ENCODE results near the gene ETV4.

DNA sequence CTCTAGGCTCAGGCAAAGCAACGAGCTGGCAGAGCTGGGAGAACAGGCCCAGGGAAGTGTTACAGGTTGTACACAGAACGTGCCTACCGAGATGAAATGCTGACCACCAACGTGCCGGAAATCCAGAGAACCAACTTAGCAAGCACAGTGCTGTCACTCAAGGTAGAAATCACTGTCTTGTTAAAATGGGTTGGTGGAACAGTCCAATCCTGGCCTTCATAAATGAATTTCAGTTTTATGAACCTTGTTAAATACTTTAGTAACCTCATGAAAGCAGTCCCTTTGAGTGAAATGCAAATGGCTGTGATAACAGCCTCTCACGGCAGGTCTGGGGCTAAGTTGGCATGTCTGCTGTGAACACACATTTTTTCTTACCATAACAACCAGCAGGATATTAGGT, 29.0 kb downstream of the ETV4 start:
- no peak for TF ChIP-seq POLR2A (IDR thresholded peaks at IDR 0.05)
- TF ChIP-seq POLR2AphosphoS5 (IDR thresholded peaks at IDR 0.05) = no peak
- TF ChIP-seq, protein P1, sequence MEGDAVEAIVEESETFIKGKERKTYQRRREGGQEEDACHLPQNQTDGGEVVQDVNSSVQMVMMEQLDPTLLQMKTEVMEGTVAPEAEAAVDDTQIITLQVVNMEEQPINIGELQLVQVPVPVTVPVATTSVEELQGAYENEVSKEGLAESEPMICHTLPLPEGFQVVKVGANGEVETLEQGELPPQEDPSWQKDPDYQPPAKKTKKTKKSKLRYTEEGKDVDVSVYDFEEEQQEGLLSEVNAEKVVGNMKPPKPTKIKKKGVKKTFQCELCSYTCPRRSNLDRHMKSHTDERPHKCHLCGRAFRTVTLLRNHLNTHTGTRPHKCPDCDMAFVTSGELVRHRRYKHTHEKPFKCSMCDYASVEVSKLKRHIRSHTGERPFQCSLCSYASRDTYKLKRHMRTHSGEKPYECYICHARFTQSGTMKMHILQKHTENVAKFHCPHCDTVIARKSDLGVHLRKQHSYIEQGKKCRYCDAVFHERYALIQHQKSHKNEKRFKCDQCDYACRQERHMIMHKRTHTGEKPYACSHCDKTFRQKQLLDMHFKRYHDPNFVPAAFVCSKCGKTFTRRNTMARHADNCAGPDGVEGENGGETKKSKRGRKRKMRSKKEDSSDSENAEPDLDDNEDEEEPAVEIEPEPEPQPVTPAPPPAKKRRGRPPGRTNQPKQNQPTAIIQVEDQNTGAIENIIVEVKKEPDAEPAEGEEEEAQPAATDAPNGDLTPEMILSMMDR (IDR thresholded peaks at IDR 0.05) = no peak

Measured in breast epithelium (tissue), 3 donors.